ENCODE measurements around the gene MEX3A. TPM values are rescaled to one million over a fixed set of nuclear protein-coding genes. Genes with fewer than 3 reads are reported as not detected.
A peak's percentile ranks its signal among the peaks of the same experiment; 100 is the strongest.
"Not testable (repeated sequence)": the region's sequence is repeated elsewhere in the genome, so short reads cannot be mapped to it uniquely, and the experiment has no call there.

The MEX3A gene
- total RNA-seq, 2 donors from 2014 or later = not detected

GRCh38 chr1:156123356-156124196, 41.3 kb upstream of the MEX3A start:
- Mint-ChIP-seq H3K27ac (peak overlapping the region; percentile 98), H3K4me1 (peaks cover 66% of the 10 kb centered on the region), H3K36me3 (ENCODE audit: low read depth) (no peaks in the 10 kb centered on the region), H3K4me3 (peak overlapping the region; percentile 77), H3K27me3 (no peaks in the 10 kb centered on the region)
- H3K9me3 ChIP-seq (ENCODE audit: control insufficient read depth, low read length, poor library complexity, severe bottlenecking) = no peaks in the 10 kb centered on the region
- peak in 1 of 3 donors; percentile 38 for DNase-seq
- peak; percentile 8 for ATAC-seq

GRCh38 chr1:156122519-156123355, 40.5 kb upstream of the MEX3A start:
- H3K27ac Mint-ChIP-seq = peak overlapping the region; percentile 98
- no peaks in the 10 kb centered on the region for H3K9me3 ChIP-seq (ENCODE audit: control insufficient read depth, low read length, poor library complexity, severe bottlenecking)
- DNase-seq (no peak), ATAC-seq (no peak)
- H3K4me1 Mint-ChIP-seq = peaks cover 64% of the 10 kb centered on the region
- H3K27me3 Mint-ChIP-seq = no peaks in the 10 kb centered on the region
- peaks cover 3% of the 10 kb centered on the region for H3K36me3 Mint-ChIP-seq (ENCODE audit: low read depth)
- H3K4me3 Mint-ChIP-seq = peak overlapping the region; percentile 77

DNA sequence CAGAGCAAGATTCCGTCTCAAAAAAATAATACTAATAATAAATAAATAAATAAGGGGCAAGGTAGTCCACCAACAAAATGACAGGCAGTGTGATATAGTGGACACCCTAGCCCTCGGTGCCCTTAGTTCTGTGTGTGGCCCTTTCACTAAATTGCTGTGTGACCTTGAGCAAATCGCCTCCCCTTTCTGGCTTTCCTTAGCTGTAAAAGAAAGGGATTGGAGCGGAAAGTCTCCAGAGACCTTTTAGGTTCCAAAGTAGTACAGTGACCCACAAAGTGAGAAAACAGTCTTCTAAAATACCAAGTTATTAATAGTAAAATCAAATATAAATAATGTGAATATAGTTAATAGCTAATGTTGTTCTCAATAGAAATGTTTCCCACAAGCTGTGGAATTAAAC, 39.8 kb upstream of the MEX3A start:
- H3K36me3 Mint-ChIP-seq (ENCODE audit: low read depth) = peaks cover 3% of the 10 kb centered on the region
- H3K27me3 Mint-ChIP-seq = no peaks in the 10 kb centered on the region
- peaks cover 59% of the 10 kb centered on the region for H3K4me1 Mint-ChIP-seq
- ATAC-seq = no peak
- H3K4me3 Mint-ChIP-seq = peak overlapping the region; percentile 76
- peak overlapping the region; percentile 98 for H3K27ac Mint-ChIP-seq
- H3K9me3 ChIP-seq (ENCODE audit: control insufficient read depth, low read length, poor library complexity, severe bottlenecking) = no peaks in the 10 kb centered on the region
- no peak for DNase-seq

DNA sequence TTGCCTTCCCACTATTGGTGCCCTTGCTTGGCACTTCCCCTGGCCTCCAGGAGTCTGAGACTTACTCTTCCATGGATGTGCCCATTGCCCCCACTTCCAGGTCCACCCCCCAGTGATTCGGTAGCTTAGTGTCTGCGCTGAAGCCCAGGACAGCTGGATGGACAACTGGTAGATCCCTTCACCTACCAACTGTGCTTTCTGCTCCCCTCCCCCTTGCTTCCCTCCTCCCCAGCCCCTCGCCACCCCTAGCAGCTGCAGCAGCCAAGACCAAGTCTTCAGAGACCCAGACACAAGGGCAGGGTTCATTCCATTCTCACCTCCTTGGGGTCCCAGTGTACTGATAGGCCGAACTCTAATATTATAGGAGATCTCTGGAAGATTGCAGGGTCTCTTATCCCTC, 39.2 kb upstream of the MEX3A start:
- no peaks in the 10 kb centered on the region for H3K9me3 ChIP-seq (ENCODE audit: control insufficient read depth, low read length, poor library complexity, severe bottlenecking)
- DNase-seq (no peak), ATAC-seq (no peak)
- Mint-ChIP-seq H3K27ac (peak overlapping the region; percentile 98), H3K4me3 (peak overlapping the region; percentile 69), H3K4me1 (peaks cover 57% of the 10 kb centered on the region), H3K36me3 (ENCODE audit: low read depth) (peaks cover 3% of the 10 kb centered on the region), H3K27me3 (no peaks in the 10 kb centered on the region)

DNA sequence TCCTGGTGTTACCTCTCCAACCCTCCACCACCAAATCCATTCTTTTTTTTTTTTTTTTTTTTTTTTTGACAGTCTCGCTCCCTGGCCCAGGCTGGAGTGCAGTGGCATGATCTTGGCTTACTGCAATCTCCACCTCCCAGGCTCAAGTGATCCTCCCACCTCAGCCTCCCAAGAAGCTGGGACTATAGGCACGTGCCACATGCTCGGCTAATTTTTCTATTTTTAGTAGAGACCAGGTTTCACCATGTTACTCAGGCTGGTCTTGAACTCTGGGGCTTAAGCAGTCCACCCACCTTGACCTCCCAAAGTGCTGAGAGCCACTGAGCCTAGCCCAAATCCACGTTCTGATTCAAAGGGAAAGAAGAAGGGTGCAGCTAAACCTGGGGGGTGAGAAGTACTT, 38.7 kb upstream of the MEX3A start:
- ATAC-seq; H3K27me3 Mint-ChIP-seq; H3K9me3 ChIP-seq (ENCODE audit: control insufficient read depth, low read length, poor library complexity, severe bottlenecking); DNase-seq; H3K36me3 Mint-ChIP-seq (ENCODE audit: low read depth): not testable (repeated sequence)
- peaks cover 56% of the 10 kb centered on the region for H3K4me1 Mint-ChIP-seq
- peak overlapping the region; percentile 69 for H3K4me3 Mint-ChIP-seq
- H3K27ac Mint-ChIP-seq = peak overlapping the region; percentile 98

DNA sequence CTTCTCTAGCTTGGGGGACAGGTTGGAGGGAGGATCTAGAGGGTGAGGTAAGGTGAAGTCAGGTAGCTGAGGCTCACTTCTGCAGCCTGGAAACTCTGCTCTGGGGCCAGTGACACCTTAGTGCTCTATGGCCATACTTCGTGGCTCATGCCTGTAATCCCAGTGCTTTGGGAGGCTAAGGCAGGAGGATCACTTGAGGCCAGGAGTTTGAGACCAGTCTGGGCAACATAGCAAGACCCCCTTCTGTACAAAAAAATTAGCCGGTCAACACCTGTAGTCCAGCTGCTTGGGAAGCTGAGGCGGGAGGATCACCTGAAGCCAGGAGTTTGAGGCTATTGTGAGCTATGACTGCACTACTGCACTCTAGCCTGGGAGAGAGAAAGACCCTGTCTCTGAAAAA, 38.1 kb upstream of the MEX3A start:
- Mint-ChIP-seq H3K27me3 (no peaks in the 10 kb centered on the region), H3K27ac (peak overlapping the region; percentile 98), H3K4me1 (peaks cover 54% of the 10 kb centered on the region), H3K36me3 (ENCODE audit: low read depth) (peaks cover 3% of the 10 kb centered on the region), H3K4me3 (peak overlapping the region; percentile 75)
- ATAC-seq (no peak), DNase-seq (no peak)
- H3K9me3 ChIP-seq (ENCODE audit: control insufficient read depth, low read length, poor library complexity, severe bottlenecking) = no peaks in the 10 kb centered on the region

DNA sequence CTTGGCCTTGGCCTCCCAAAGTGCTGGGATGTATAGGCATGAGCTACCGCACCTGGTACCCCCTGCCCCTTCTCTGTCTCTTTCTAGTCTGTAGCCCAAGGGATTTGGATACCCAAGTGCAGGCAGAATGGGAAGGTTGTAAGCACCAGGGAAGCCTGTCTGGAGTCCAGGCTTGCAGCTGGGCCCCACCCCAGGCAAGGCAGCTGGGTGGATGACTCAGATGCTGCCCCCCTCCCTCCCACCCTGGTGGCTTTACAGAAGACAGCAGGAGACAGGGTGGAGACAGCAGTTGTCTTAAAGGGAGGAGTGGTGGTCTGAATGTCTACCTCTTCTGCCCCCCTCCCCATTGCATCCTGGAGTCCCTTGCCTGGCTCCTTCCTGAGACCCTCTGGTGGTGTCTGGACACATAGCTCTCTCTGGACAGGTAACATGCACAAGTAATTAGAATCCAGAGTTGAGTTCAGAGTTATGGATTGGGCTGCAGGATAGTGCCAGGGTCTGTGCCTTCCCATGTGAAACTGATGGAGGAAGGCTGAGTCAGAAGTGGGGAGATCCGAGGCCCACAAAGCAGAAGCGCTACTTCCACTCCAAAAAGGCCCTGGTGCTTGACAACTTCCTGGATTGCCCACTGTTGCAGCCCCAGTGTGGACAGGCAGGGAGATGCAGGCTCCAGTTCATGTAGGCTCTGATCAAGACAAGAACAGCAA, 37.4 kb upstream of the MEX3A start:
- Mint-ChIP-seq H3K27me3 (no peaks in the 10 kb centered on the region), H3K27ac (peak overlapping the region; percentile 100), H3K4me1 (peaks cover 49% of the 10 kb centered on the region), H3K36me3 (ENCODE audit: low read depth) (peaks cover 3% of the 10 kb centered on the region), H3K4me3 (peak overlapping the region; percentile 79)
- ATAC-seq = no peak
- H3K9me3 ChIP-seq (ENCODE audit: control insufficient read depth, low read length, poor library complexity, severe bottlenecking) = no peaks in the 10 kb centered on the region
- peak in 1 of 3 donors; percentile 38 for DNase-seq

GRCh38 chr1:156118177-156118868, 36.1 kb upstream of the MEX3A start:
- peaks cover 5% of the 10 kb centered on the region for H3K36me3 Mint-ChIP-seq (ENCODE audit: low read depth)
- H3K4me1 Mint-ChIP-seq = peaks cover 49% of the 10 kb centered on the region
- DNase-seq = no peak
- H3K27ac Mint-ChIP-seq = peak overlapping the region; percentile 100
- no peak for ATAC-seq
- H3K9me3 ChIP-seq (ENCODE audit: control insufficient read depth, low read length, poor library complexity, severe bottlenecking) = no peaks in the 10 kb centered on the region
- no peaks in the 10 kb centered on the region for H3K27me3 Mint-ChIP-seq
- H3K4me3 Mint-ChIP-seq = peak overlapping the region; percentile 79

DNA sequence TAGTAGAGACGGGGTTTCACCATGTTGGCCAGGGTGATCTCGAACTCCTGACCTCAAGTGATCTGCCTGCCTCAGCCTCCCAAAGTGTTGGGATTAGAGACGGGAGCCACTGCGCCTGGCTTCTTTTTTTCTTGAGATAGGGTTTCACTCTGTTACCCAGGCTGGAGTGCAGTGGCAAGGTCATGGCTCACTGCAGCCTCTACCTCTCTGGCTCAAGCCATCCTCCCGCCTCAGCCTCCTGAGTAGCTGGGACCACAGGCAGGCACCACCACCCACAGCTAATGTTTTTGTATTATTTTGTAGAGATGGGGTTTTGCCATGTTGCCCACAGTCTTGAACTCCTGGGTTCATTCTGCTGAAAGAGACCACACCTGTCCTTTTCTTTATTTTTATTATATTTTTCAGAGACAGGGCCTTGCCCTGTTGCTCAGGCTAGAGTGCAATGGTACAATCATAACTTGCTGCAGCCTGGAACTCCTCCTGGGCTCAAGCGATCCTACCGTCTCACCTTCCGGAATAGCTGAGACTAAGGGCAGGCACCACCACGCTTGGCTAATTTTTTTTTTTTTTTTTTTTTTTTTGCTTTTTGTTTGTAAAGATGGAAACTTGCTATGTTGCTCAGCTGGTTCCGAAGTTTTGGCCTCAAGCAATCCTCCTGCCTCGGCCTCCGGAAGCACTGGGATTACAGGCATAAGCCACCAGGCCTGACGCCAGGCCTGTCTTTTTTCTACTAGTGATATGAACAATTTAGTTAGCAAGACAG, 35.3 kb upstream of the MEX3A start:
- peak overlapping the region; percentile 100 for H3K27ac Mint-ChIP-seq
- H3K4me1 Mint-ChIP-seq = peaks cover 46% of the 10 kb centered on the region
- peak overlapping the region; percentile 93 for H3K4me3 Mint-ChIP-seq
- H3K36me3 Mint-ChIP-seq (ENCODE audit: low read depth) = peaks cover 5% of the 10 kb centered on the region
- H3K27me3 Mint-ChIP-seq = no peaks in the 10 kb centered on the region
- no peak for DNase-seq
- H3K9me3 ChIP-seq (ENCODE audit: control insufficient read depth, low read length, poor library complexity, severe bottlenecking) = no peaks in the 10 kb centered on the region
- ATAC-seq = no peak

DNA sequence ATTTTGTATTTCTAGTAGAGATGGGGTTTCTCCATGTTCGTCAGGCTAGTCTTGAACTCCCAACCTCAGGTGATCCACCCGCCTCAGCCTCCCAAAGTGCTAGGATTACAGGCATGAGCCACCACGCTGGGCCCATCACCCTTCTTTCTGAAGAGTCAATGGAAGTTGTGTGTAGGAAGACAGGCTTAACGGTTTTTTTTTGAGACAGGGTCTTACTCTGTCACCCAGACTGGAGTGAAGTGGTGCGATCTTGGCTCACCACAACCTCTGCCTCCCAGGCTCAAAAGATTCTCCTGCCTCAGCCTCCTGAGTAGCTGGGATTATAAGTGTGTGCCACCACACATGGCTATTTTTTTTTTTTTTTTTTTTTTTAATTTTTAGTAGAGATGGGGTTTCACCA, 34.5 kb upstream of the MEX3A start:
- not testable (repeated sequence) for DNase-seq

GRCh38 chr1:156115514-156116374, 33.5 kb upstream of the MEX3A start:
- H3K4me3 Mint-ChIP-seq = peak overlapping the region; percentile 93
- no peaks in the 10 kb centered on the region for H3K27me3 Mint-ChIP-seq
- peaks cover 5% of the 10 kb centered on the region for H3K36me3 Mint-ChIP-seq (ENCODE audit: low read depth)
- no peak for ATAC-seq
- DNase-seq = no peak
- peaks cover 42% of the 10 kb centered on the region for H3K4me1 Mint-ChIP-seq
- no peaks in the 10 kb centered on the region for H3K9me3 ChIP-seq (ENCODE audit: control insufficient read depth, low read length, poor library complexity, severe bottlenecking)
- H3K27ac Mint-ChIP-seq = peak overlapping the region; percentile 100

More for the DNA sequence above, 34.5 kb upstream of the MEX3A start:
- ATAC-seq; H3K27me3 Mint-ChIP-seq; H3K36me3 Mint-ChIP-seq (ENCODE audit: low read depth); H3K9me3 ChIP-seq (ENCODE audit: control insufficient read depth, low read length, poor library complexity, severe bottlenecking): not testable (repeated sequence)
- peaks cover 42% of the 10 kb centered on the region for H3K4me1 Mint-ChIP-seq
- H3K27ac Mint-ChIP-seq = peak overlapping the region; percentile 100
- peak overlapping the region; percentile 93 for H3K4me3 Mint-ChIP-seq

Measured in T-helper 17 cell (primary cell).